ENCODE results near the gene MDN1.

DNA sequence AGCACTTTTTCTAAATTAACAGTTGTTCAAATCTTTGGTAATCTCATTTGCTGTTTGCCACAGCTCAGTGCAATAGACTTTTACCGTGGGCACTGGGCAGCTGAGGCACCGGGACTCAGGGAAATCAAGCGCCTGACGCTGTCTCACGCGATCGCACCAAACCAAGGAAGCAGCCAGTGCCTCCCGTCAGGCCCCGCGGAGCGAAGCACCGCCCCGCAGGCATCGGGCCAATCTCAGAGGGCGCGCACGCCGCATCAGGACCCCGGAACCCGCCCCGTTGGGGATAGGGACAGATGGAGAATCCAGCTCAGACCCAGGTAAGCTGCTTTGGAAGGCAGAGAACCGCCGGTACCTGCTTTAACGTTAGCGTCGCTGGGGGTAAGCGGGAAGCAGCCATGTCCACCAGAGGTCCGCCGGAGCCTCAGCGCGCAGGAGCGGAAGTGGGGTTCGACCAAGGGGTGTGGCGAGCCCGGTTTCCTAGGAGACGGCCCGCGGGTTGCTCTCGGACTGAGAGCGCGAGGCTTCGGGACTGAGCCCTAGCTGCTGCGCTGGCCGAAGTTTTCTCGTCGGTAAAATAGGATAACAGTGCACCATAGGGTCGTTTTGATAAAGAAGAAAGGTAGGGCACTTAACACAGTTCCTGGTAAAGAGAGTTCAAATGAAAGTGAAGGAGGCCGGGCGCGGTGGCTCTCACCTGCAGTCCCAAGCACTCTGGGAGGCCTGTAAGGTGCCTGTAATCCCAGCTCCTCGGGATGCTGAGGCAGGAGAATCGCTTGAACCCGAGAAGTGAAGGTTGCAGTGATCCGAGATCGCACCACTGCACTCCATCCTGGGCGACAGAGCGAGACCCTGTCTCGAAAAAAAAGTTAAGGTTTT is 181.0 kb downstream of the MDN1 start, which contains the start of gene LYRM2:
- TF ChIP-seq, protein P1, sequence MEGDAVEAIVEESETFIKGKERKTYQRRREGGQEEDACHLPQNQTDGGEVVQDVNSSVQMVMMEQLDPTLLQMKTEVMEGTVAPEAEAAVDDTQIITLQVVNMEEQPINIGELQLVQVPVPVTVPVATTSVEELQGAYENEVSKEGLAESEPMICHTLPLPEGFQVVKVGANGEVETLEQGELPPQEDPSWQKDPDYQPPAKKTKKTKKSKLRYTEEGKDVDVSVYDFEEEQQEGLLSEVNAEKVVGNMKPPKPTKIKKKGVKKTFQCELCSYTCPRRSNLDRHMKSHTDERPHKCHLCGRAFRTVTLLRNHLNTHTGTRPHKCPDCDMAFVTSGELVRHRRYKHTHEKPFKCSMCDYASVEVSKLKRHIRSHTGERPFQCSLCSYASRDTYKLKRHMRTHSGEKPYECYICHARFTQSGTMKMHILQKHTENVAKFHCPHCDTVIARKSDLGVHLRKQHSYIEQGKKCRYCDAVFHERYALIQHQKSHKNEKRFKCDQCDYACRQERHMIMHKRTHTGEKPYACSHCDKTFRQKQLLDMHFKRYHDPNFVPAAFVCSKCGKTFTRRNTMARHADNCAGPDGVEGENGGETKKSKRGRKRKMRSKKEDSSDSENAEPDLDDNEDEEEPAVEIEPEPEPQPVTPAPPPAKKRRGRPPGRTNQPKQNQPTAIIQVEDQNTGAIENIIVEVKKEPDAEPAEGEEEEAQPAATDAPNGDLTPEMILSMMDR (IDR thresholded peaks at IDR 0.05): no peak
- no peak for TF ChIP-seq EZH2 (IDR thresholded peaks at IDR 0.05; ENCODE audit: borderline replicate concordance, insufficient read depth, low read depth, low read length, poor library complexity, severe bottlenecking)
